ENCODE data around the gene TNNT3.

- no peak for TF ChIP-seq POLR2A (IDR thresholded peaks at IDR 0.05)
- TF ChIP-seq CTCF (IDR thresholded peaks at IDR 0.05) = no peak
- no peak for TF ChIP-seq EP300 (IDR thresholded peaks at IDR 0.05)
Observed at GRCh38 chr11:1929621-1930461, 10.3 kb downstream of the TNNT3 start.
